Upper lobe of left lung (tissue), 6 donors: ENCODE data around the gene TEAD2. TPM values are rescaled to one million over a fixed set of nuclear protein-coding genes. Genes with fewer than 3 reads are reported as not detected.

Experiments
- ATAC-seq, 2 donors: fragments of 200-7000 bp; cut with Tn5 transposase; one replicate each; pipeline ENCODE4 v1.9.1; 2022; ENCODE audit warnings: mild to moderate bottlenecking in 2 of 2, moderate library complexity in 2 of 2; ENCODE audit not compliant: low FRiP score in 2 of 2
- DNase-seq, 2 donors: peaks; one replicate each; pipeline ENCODE4 v3.0.0-alpha.2; 2019 to 2020
- H3K27ac ChIP-seq, 4 donors: fragments of 200-600 bp; sonication (generic); one replicate each; pipeline ENCODE4 v1.5.1; 2016 to 2019
- H3K27me3 ChIP-seq, 4 donors: fragments of 200-600 bp; sonication (generic); one replicate each; pipeline ENCODE4 v1.5.1; 2017 to 2019
- H3K36me3 ChIP-seq, 4 donors: fragments of 200-600 bp; sonication (generic); one replicate each; pipeline ENCODE4 v1.5.1; 2016 to 2019
- H3K4me1 ChIP-seq, 4 donors: fragments of 200-600 bp; sonication (generic); one replicate each; pipeline ENCODE4 v1.5.1; 2018 to 2019
- H3K4me3 ChIP-seq, 4 donors: fragments of 200-600 bp; sonication (generic); one replicate each; pipeline ENCODE4 v1.5.1; 2017 to 2019; ENCODE audit warnings: mild to moderate bottlenecking in 2 of 4, moderate library complexity in 1 of 4
- H3K9me3 ChIP-seq, 4 donors: fragments of 200-600 bp; sonication (generic); one replicate each; pipeline ENCODE4 v1.5.1; 2018 to 2019
- EP300 ChIP-seq, 4 donors: sonication (generic); formaldehyde crosslinking; IDR thresholded peaks; one replicate each; pipeline ENCODE4 v1.5.1; 2017; ENCODE audit warnings: antibody characterized with exemption in 4 of 4, control low read depth in 2 of 4
- POLR2A ChIP-seq, 4 donors: fragments of 450-650 bp; IDR thresholded peaks; one replicate each; pipeline ENCODE4 v1.5.1; 2016 to 2017; ENCODE audit warnings: antibody characterized with exemption in 4 of 4, mild to moderate bottlenecking in 2 of 4
- POLR2AphosphoS5 ChIP-seq, 2 donors: sonication (generic); formaldehyde crosslinking; IDR thresholded peaks; one replicate each; pipeline ENCODE4 v1.5.1; 2017; ENCODE audit warnings: antibody characterized with exemption in 2 of 2
- WGBS, 2 donors: methylation state at CpG; one replicate each; pipeline ENCODE4 v1.1.5; 2017 to 2018; 5-methylcytosine and 5-hydroxymethylcytosine counted together
- total RNA-seq, 6 donors: library from RNA; depleted of rRNA in 4 of 6; stranded (reverse); fragments of >200 nt in 4 of 6; gene quantifications; one replicate each; pipeline versions ENCODE4 v1.1.0 to v1.2.1, GENCODE V29; 2016 to 2021
- TF ChIP-seq, protein P1 (sequence below), 6 experiments: fragments of 450-650 bp in 4 of 6; fragments of 200-600 bp in 2 of 6; sonication (generic) in 2 of 6; IDR thresholded peaks; one replicate each; pipeline ENCODE4 v1.5.1; 2016 to 2019; ENCODE audit warnings: antibody characterized with exemption in 6 of 6
- donor health status: DM: no; HTN: no; CAD: no; lungs with moderate emphysema.
- donor health status: DM: no; HTN: yes; CAD: no; lungs with severe emphysema.

The TEAD2 gene
- total RNA-seq, 6 donors from 2014 or later: 13.6 to 38.0 (median 20.5) TPM

DNA sequence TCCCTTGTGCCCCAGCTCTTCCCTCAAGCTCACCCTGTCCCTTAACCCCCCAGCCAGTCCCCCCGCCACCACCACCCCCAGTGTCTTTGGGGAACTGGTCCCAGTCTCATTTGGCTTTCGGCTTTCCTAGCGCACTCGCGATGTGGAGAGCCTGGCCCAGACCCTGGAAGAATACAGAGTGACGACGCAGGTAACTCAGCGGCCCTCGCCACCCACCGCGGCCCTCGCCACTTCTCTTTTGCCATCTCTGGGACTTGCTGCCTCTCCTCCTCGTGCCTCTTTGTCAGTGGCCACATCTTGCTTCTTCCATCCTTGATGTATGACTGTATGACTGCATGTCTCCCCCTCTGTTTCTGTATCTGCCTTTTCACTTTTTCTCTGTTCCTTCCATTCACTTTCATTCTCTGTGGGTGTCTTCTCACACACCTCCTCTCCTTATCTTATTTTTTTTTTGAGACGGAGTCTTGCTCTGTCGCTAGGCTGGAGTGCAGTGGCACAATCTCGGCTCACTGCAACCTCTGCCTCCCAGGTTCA lies 45.3 kb upstream of the TEAD2 start:
- ATAC-seq (no peak), DNase-seq (no peak)
- Histone ChIP-seq H3K9me3 (no peaks in the 10 kb centered on the region), H3K27ac (no peak overlapping the region), H3K4me1 (peaks cover 0 to 6% (median 2%) of the 10 kb centered on the region in 4 donors), H3K36me3 (no peaks in the 10 kb centered on the region), H3K4me3 (no peak overlapping the region), H3K27me3 (no peaks in the 10 kb centered on the region)
- WGBS, 2 donors: 84 to 89% methylated on average over 16 of the region's 16 CpGs
- no peak for TF ChIP-seq POLR2A (IDR thresholded peaks at IDR 0.05)
- TF ChIP-seq EP300 (IDR thresholded peaks at IDR 0.05): no peak
- TF ChIP-seq POLR2AphosphoS5 (IDR thresholded peaks at IDR 0.05): no peak
- TF ChIP-seq, protein P1, sequence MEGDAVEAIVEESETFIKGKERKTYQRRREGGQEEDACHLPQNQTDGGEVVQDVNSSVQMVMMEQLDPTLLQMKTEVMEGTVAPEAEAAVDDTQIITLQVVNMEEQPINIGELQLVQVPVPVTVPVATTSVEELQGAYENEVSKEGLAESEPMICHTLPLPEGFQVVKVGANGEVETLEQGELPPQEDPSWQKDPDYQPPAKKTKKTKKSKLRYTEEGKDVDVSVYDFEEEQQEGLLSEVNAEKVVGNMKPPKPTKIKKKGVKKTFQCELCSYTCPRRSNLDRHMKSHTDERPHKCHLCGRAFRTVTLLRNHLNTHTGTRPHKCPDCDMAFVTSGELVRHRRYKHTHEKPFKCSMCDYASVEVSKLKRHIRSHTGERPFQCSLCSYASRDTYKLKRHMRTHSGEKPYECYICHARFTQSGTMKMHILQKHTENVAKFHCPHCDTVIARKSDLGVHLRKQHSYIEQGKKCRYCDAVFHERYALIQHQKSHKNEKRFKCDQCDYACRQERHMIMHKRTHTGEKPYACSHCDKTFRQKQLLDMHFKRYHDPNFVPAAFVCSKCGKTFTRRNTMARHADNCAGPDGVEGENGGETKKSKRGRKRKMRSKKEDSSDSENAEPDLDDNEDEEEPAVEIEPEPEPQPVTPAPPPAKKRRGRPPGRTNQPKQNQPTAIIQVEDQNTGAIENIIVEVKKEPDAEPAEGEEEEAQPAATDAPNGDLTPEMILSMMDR (IDR thresholded peaks at IDR 0.05): no peak

DNA sequence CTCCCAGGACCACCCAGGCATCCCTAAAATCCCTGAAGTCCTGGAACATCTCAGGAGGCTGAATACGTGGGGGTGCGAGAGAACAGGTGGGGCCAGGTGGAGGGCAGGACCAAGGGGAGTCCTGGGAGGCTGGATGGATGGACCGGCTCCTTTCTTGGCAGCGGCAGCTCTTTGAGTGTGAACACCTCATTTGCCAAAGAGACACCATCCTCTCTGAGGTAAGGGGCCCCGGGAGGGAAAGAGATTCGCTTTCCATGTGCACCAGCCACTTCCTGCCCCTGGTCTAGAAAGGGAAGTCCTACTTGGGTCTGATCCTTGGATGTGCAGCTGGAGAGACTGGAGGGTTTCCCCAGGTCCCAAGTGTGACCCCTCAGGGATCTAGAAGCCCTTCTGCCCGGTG lies 44.9 kb upstream of the TEAD2 start:
- WGBS, 2 donors: 65 to 71% methylated on average over 6 to 7 of the region's 7 CpGs
- Histone ChIP-seq H3K9me3 (no peaks in the 10 kb centered on the region), H3K4me1 (peaks cover 0 to 6% (median 2%) of the 10 kb centered on the region in 4 donors), H3K27ac (no peak overlapping the region), H3K36me3 (no peaks in the 10 kb centered on the region), H3K4me3 (no peak overlapping the region), H3K27me3 (no peaks in the 10 kb centered on the region)
- TF ChIP-seq POLR2A (IDR thresholded peaks at IDR 0.05) (no peak), EP300 (IDR thresholded peaks at IDR 0.05) (no peak), POLR2AphosphoS5 (IDR thresholded peaks at IDR 0.05) (no peak)
- ATAC-seq (no peak), DNase-seq (no peak)

DNA sequence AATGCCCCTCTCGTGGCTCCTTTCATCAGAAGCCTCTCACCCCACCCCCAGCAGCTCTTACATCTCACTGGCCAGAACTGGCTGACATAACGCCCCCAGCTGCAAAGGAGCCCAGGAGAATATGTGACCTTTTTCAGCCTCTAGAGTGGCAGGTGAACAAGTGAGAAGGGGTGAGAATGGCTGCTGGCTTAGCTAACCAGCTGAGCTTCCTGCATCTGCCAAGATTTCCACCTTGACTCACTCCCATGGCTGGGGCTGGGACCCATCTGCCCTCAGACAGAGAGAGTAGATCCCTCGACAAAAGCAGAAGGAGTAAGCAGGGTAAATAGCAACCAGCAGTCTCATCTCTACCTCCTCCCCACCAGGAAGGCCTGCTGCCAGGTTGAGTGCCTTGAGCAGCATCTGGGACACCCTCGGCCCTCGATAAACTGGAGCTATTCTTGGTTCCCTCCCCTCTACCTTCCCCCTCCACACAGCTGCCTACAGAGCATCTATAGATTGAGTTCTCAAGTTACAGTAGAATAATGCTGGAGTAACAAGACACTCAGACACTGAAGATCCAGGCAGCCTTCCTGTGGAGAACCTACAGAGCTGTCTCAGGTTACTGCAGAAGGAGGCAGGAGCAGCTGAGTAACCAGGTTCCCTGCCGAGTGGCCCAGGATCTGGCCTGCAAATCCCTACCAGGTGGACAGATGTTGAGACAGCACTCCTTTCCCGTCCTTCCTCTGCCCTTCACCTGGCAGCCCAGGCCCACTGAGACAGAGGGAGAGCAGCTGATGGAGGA lies 41.4 kb upstream of the TEAD2 start:
- WGBS, 2 donors: 56 to 58% methylated on average over 6 to 7 of the region's 7 CpGs
- Histone ChIP-seq H3K4me1 (no peaks in the 10 kb centered on the region), H3K27me3 (no peaks in the 10 kb centered on the region), H3K36me3 (no peaks in the 10 kb centered on the region), H3K4me3 (no peak overlapping the region), H3K27ac (no peak overlapping the region), H3K9me3 (no peaks in the 10 kb centered on the region)
- DNase-seq: no peak
- no peak for ATAC-seq
- TF ChIP-seq POLR2A (IDR thresholded peaks at IDR 0.05) (no peak), POLR2AphosphoS5 (IDR thresholded peaks at IDR 0.05) (no peak), EP300 (IDR thresholded peaks at IDR 0.05) (no peak)
- TF ChIP-seq, protein P1 (IDR thresholded peaks at IDR 0.05): no peak

DNA sequence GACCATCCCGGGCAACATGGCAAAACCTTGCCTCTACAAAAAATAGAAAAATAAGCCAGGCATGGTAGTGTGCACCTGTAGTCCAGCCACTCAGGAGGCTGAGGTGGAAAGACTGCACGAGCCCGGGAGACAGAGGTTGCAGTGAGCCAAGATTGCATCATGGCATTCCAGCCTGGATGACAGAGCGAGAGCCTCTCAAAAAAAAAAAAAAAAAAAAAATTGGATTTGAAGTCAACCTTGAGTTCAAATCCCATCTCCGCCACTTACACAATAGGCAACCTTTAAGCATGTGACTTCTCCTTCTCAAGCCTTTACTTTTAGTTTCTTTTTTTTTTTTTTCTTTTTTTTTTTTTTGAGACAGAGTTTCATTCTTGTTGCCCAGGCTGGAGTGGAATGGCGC lies 37.8 kb upstream of the TEAD2 start:
- H3K27me3 ChIP-seq: no peaks in the 10 kb centered on the region
- DNase-seq (peak in 1 of 2 donors; percentile 69), ATAC-seq (no peak)
- no peaks in the 10 kb centered on the region for H3K9me3 ChIP-seq
- no peak for TF ChIP-seq POLR2A (IDR thresholded peaks at IDR 0.05)
- TF ChIP-seq POLR2AphosphoS5 (IDR thresholded peaks at IDR 0.05): no peak
- TF ChIP-seq, protein P1 (IDR thresholded peaks at IDR 0.05): no peak
- TF ChIP-seq EP300 (IDR thresholded peaks at IDR 0.05): no peak
- H3K27ac ChIP-seq: no peak overlapping the region
- 77 to 85% methylated on average over 6 of the region's 6 CpGs for WGBS, 2 donors
- H3K4me3 ChIP-seq: no peak overlapping the region
- H3K4me1 ChIP-seq: peaks cover 0 to 1% (median 0%) of the 10 kb centered on the region in 4 donors
- no peaks in the 10 kb centered on the region for H3K36me3 ChIP-seq

DNA sequence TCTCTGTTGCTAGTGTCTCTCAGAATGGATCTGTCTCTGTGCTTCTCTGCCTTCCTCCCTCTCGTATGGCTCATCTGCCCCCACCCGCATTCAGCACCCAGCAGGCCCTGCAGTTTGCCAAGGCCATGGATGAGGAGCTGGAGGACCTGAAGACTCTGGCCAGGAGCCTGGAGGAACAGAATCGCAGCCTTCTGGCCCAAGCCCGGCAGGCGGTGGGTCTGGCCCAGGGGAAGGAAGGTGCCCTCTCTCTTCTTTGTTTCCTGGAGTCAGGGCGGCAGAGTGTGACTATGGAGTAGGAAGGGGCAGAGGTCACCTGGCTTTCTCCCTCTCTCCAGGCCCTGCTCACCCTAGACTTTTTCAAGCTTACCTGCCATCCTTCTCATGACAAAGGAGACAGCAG lies 36.7 kb upstream of the TEAD2 start:
- H3K4me3 ChIP-seq: no peak overlapping the region
- peaks cover 0 to 4% (median 0%) of the 10 kb centered on the region in 4 donors for H3K4me1 ChIP-seq
- no peaks in the 10 kb centered on the region for H3K36me3 ChIP-seq
- ATAC-seq (no peak), DNase-seq (no peak)
- H3K27me3 ChIP-seq: no peaks in the 10 kb centered on the region
- TF ChIP-seq POLR2AphosphoS5 (IDR thresholded peaks at IDR 0.05) (no peak), EP300 (IDR thresholded peaks at IDR 0.05) (no peak)
- TF ChIP-seq, protein P1 (IDR thresholded peaks at IDR 0.05): no peak
- H3K9me3 ChIP-seq: no peaks in the 10 kb centered on the region
- 85% methylated on average over 6 of the region's 6 CpGs for WGBS, 2 donors
- H3K27ac ChIP-seq: no peak overlapping the region
